Transverse colon (tissue), 4 donors: ENCODE measurements around the gene TRPM1. TPM values are rescaled to one million over a fixed set of nuclear protein-coding genes. Genes with fewer than 3 reads are reported as not detected.

Experiments used
- DNase-seq: peaks from one replicate; pipeline ENCODE4 v3.0.0-alpha.2; 2019
- H3K27ac ChIP-seq, 4 donors: fragments of 200-600 bp; sonication (generic); 2 replicates each; pipeline ENCODE4 v1.5.1; 2016 to 2018; ENCODE audit warnings: inconsistent platforms in 4 of 4
- H3K27me3 ChIP-seq: fragments of 200-600 bp; sonication (generic); 2 replicates; pipeline ENCODE4 v1.5.1; 2017; ENCODE audit warnings: inconsistent platforms
- H3K36me3 ChIP-seq, 4 donors: fragments of 200-600 bp; sonication (generic); 2 replicates each; pipeline ENCODE4 v1.5.1; 2017 to 2019; ENCODE audit warnings: inconsistent platforms in 4 of 4
- H3K4me1 ChIP-seq, 4 donors: fragments of 200-600 bp; sonication (generic); 2 replicates each; pipeline ENCODE4 v1.5.1; 2017 to 2020; ENCODE audit warnings: inconsistent platforms in 4 of 4
- H3K4me3 ChIP-seq, 4 donors: fragments of 200-600 bp; sonication (generic); 1 replicate in 1 of 4; 2 replicates in 3 of 4; pipeline versions ENCODE4 v1.5.1 to v1.6.1; 2017 to 2019; ENCODE audit warnings: inconsistent platforms in 4 of 4
- H3K9me3 ChIP-seq, 2 donors: fragments of 200-600 bp; sonication (generic); 2 replicates each; pipeline ENCODE4 v1.5.1; 2017 to 2019; ENCODE audit warnings: inconsistent platforms in 2 of 2
- CTCF ChIP-seq, 5 experiments: fragments of 200-600 bp in 3 of 5; fragments of 450-650 bp in 2 of 5; sonication (generic) in 3 of 5; IDR thresholded peaks; 1 replicate in 2 of 5; 2 replicates in 3 of 5; pipeline ENCODE4 v1.5.1; 2016 to 2017; ENCODE audit warnings: antibody characterized with exemption in 5 of 5, inconsistent platforms in 3 of 5, mild to moderate bottlenecking in 2 of 5, moderate library complexity in 1 of 5
- EP300 ChIP-seq: sonication (generic); formaldehyde crosslinking; IDR thresholded peaks from one replicate; pipeline ENCODE4 v1.6.1; 2017; ENCODE audit warnings: antibody characterized with exemption, low read depth
- POLR2A ChIP-seq: fragments of 450-650 bp; IDR thresholded peaks from one replicate; pipeline ENCODE4 v1.6.1; 2016; ENCODE audit warnings: antibody characterized with exemption, mild to moderate bottlenecking, moderate library complexity
- POLR2AphosphoS5 ChIP-seq, 3 donors: sonication (generic); formaldehyde crosslinking; IDR thresholded peaks; one replicate each; pipeline ENCODE4 v1.6.1; 2016; ENCODE audit warnings: antibody characterized with exemption in 3 of 3
- WGBS, 2 donors: methylation state at CpG; one replicate each; pipeline ENCODE4 v1.1.5; 2018; ENCODE audit warnings: low coverage in 1 of 2; 5-methylcytosine and 5-hydroxymethylcytosine counted together
- in situ Hi-C, 4 donors: fragments of 200-750 bp; cut with MboI; loops; one replicate each; pipeline versions ENCODE4 v1.15.0 to v1.15.1; 2017; ENCODE audit warnings: low sequenced_read_pairs in 3 of 4, low pct_ligation_motif_present in 1 of 4, low pct_unique_long_range_greater_than_20kb in 1 of 4
- intact Hi-C: fragments of 100-400 bp; cut with DNase I; formaldehyde crosslinking; loops from one replicate; pipeline ENCODE4 v1.15.1; 2023; ENCODE audit warnings: low total_unique reads
- small RNA-seq, 4 donors: library from RNA; depleted of rRNA; stranded (forward); fragments of <200 nt; gene quantifications; one replicate each; pipeline ENCODE3, GENCODE V24; 2016
- total RNA-seq, 4 donors: library from RNA; depleted of rRNA; stranded (reverse); fragments of >200 nt; gene quantifications; one replicate each; pipeline ENCODE4 v1.1.0, GENCODE V29; 2016

TRPM1 gene
- total RNA-seq, 4 donors from 2014 or later: not detected

DNA sequence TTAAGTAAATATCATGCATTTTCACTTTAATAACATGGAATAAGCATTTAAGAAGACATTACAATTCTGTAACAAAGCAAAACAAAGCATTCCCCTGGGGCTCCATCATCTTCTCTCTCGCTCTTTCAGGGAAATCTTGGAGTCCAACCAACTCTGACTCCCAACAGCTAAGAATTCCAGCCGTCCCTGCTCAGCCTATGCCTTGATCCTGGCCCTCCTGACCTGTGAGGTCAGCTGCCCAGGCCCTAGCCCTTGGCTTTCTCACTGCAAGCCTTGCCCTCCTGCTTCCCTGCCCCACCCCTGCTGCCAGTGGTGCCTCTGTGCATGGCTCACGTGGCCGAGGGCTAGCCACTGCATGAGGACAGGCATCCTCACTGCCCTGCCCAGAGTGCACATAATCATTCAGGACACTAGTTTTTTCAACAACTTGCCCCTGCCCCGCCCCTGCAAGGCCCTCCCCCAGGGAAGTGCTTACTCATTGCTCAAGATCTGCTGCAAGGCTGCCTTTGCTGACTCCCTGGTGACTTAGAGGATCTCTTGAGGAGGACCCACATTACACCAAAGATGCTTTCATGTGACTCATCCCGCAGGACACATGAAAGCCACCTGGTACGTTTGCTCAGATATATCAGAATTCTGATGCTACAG is 147.7 kb downstream of the TRPM1 start:
- intact Hi-C loops (no loop called here), in situ Hi-C loops (no loop called here)
- Histone ChIP-seq H3K27ac (no peak overlapping the region), H3K4me3 (no peak overlapping the region), H3K4me1 (no peaks in the 10 kb centered on the region), H3K36me3 (peaks cover 0 to 68% (median 31%) of the 10 kb centered on the region in 4 donors), H3K27me3 (no peaks in the 10 kb centered on the region), H3K9me3 (no peaks in the 10 kb centered on the region)
- TF ChIP-seq CTCF (IDR thresholded peaks at IDR 0.05): no peak
- TF ChIP-seq POLR2A: no peak
- TF ChIP-seq EP300: no peak
- TF ChIP-seq POLR2AphosphoS5 (IDR thresholded peaks at IDR 0.05): no peak
- no peak for DNase-seq
- WGBS, 2 donors: 71 to 79% methylated on average over 2 to 7 of the region's 7 CpGs

DNA sequence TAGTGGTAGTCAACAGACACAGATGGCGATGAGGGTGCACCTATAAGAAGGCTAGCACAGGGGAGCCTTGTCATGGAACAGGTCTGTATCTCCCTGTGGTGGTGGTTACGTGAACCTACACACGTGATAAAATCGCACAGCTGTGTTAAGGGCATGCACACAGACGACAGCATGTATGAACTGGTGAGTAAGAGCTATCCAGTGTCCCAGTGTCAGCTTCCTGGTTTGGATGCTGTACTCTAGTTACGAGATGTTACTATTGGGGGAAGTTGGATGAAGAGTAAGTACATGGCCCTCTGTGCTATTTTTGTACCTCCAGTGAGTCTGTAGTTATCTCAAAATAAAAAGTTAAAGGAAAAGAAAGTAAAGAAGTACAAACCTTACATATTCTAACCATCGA is 148.3 kb downstream of the TRPM1 start:
- Histone ChIP-seq H3K4me3 (no peak overlapping the region), H3K27ac (no peak overlapping the region), H3K36me3 (peaks cover 0 to 74% (median 31%) of the 10 kb centered on the region in 4 donors), H3K27me3 (no peaks in the 10 kb centered on the region), H3K4me1 (no peaks in the 10 kb centered on the region), H3K9me3 (no peaks in the 10 kb centered on the region)
- intact Hi-C loops (no loop called here), in situ Hi-C loops (no loop called here)
- DNase-seq: no peak
- 91 to 93% methylated on average over 5 to 7 of the region's 7 CpGs for WGBS, 2 donors
- TF ChIP-seq POLR2AphosphoS5 (IDR thresholded peaks at IDR 0.05) (no peak), POLR2A (no peak), EP300 (no peak), CTCF (IDR thresholded peaks at IDR 0.05) (no peak)

Small RNA genes lying within 50 kb of the gene (small RNA-seq; reads per million reads assigned to genes)
- gene MIR211 (0 reads per million in 4 donors), gene RNU6-466P (0 to 0.42 (median 0) reads per million in 4 donors)

Other genes starting within 250 kb of the TRPM1 start
- gene FAN1, start 197.8 kb downstream of the TRPM1 start, total RNA-seq: 10 to 100 TPM in 3 of 4 donors, 1 to 10 TPM in 1; 8.6 to 34.8 (median 16.9) TPM
- gene MTMR10, start 110.1 kb downstream of the TRPM1 start, total RNA-seq: 10 to 100 TPM; 11.1 to 40.8 (median 32.7) TPM
- 10 to 100 TPM; 39.0 to 81.2 (median 68.8) TPM for gene KLF13, start 225.1 kb upstream of the TRPM1 start, total RNA-seq